GM19468 (cell line): ENCODE measurements around the gene ULBP2.
"Not testable (repeated sequence)": the region's sequence is repeated elsewhere in the genome, so short reads cannot be mapped to it uniquely, and the experiment has no call there.

Source experiments
- ATAC-seq: cut with Tn5 transposase; IDR thresholded peaks from one replicate; pipeline ENCODE4 v1.9.1; 2021; ENCODE audit warnings: mild to moderate bottlenecking, moderate library complexity, moderate number of reproducible peaks; ENCODE audit not compliant: unreplicated experiment; ENCODE audit errors: extremely low read depth

The ULBP2 gene

GRCh38 chr6:149925253-149925973 lies 16.4 kb upstream of the ULBP2 start:
- no peak for ATAC-seq

GRCh38 chr6:149925974-149926777 lies 15.6 kb upstream of the ULBP2 start:
- no peak for ATAC-seq

- not testable (repeated sequence) for ATAC-seq
These were observed 14.8 kb upstream of the ULBP2 start for GRCh38 chr6:149927025-149927424.

- ATAC-seq: no peak
These were observed 12.4 kb upstream of the ULBP2 start for GRCh38 chr6:149929422-149929821.

GRCh38 chr6:149931501-149931900 lies 10.3 kb upstream of the ULBP2 start:
- ATAC-seq: no peak

- no peak for ATAC-seq
These were observed 8.8 kb upstream of the ULBP2 start for GRCh38 chr6:149933036-149933435.

- no peak for ATAC-seq
These were observed 8.4 kb upstream of the ULBP2 start for GRCh38 chr6:149933461-149933860.

- no peak for ATAC-seq
These were observed 7.3 kb upstream of the ULBP2 start for GRCh38 chr6:149934249-149935156.

GRCh38 chr6:149935246-149935645 lies 6.6 kb upstream of the ULBP2 start:
- ATAC-seq: no peak

- no peak for ATAC-seq
These were observed 6.1 kb upstream of the ULBP2 start for GRCh38 chr6:149935668-149936067.

GRCh38 chr6:149936743-149937142 lies 5.1 kb upstream of the ULBP2 start:
- ATAC-seq: no peak

- ATAC-seq: not testable (repeated sequence)
These were observed 3.7 kb upstream of the ULBP2 start for GRCh38 chr6:149938013-149938570.

GRCh38 chr6:149938571-149939355 lies 3.1 kb upstream of the ULBP2 start:
- ATAC-seq: peak; percentile 54

GRCh38 chr6:149939356-149939648 lies 2.5 kb upstream of the ULBP2 start:
- ATAC-seq: no peak

GRCh38 chr6:149939909-149940671 lies 1.7 kb upstream of the ULBP2 start:
- ATAC-seq: no peak

GRCh38 chr6:149940672-149940982 lies 1.2 kb upstream of the ULBP2 start:
- ATAC-seq: no peak

GRCh38 chr6:149942461-149942829 lies 631 bp downstream of the ULBP2 start:
- no peak for ATAC-seq

GRCh38 chr6:149943321-149943720 lies 1.5 kb downstream of the ULBP2 start:
- ATAC-seq: not testable (repeated sequence)

- ATAC-seq: not testable (repeated sequence)
These were observed 3.5 kb downstream of the ULBP2 start for GRCh38 chr6:149945276-149945675.
